GM23338 (cell line): ENCODE measurements around the gene SLC4A5. TPM values are rescaled to one million over a fixed set of nuclear protein-coding genes. Genes with fewer than 3 reads are reported as not detected.

Experiments used
- ATAC-seq: fragments of 200-7000 bp; cut with Tn5 transposase; 3 replicates; pipeline ENCODE4 v1.9.1; 2020
- DNase-seq: peaks from one replicate; pipeline ENCODE4 v3.0.0-alpha.2; 2015; ENCODE audit warnings: low spot score
- H2AFZ ChIP-seq: fragments of 200-600 bp; sonication (generic); 2 replicates; pipeline ENCODE4 v1.8.0; 2016; ENCODE audit warnings: antibody characterized with exemption, mild to moderate bottlenecking, moderate library complexity
- H3F3A ChIP-seq: fragments of 200-600 bp; sonication (generic); replicated peaks from 2 replicates; pipeline ENCODE4 v1.8.0; 2017; ENCODE audit warnings: antibody characterized with exemption, mixed run types, low read depth
- H3K27ac ChIP-seq: fragments of 200-600 bp; sonication (generic); 2 replicates; pipeline ENCODE4 v1.6.1; 2016; ENCODE audit warnings: low read depth
- H3K27me3 ChIP-seq: fragments of 200-600 bp; sonication (generic); 2 replicates; pipeline ENCODE4 v1.8.0; 2016; ENCODE audit warnings: mild to moderate bottlenecking, mixed run types, moderate library complexity; ENCODE audit not compliant: insufficient read depth
- H3K36me3 ChIP-seq: fragments of 200-600 bp; sonication (generic); 2 replicates; pipeline ENCODE4 v1.8.0; 2016; ENCODE audit warnings: mild to moderate bottlenecking; ENCODE audit not compliant: insufficient read depth
- H3K4me1 ChIP-seq: fragments of 200-600 bp; sonication (generic); 2 replicates; pipeline ENCODE4 v1.8.0; 2016; ENCODE audit warnings: mild to moderate bottlenecking, moderate library complexity; ENCODE audit not compliant: insufficient read depth
- H3K4me2 ChIP-seq: fragments of 200-600 bp; sonication (generic); 2 replicates; pipeline ENCODE4 v1.7.1; 2017; ENCODE audit warnings: mixed run types
- H3K4me3 ChIP-seq: fragments of 200-600 bp; sonication (generic); 2 replicates; pipeline ENCODE4 v1.6.1; 2016; ENCODE audit warnings: mixed run types
- H3K79me2 ChIP-seq: fragments of 200-600 bp; sonication (generic); replicated peaks from 2 replicates; pipeline ENCODE4 v1.8.0; 2017; ENCODE audit warnings: mild to moderate bottlenecking; ENCODE audit not compliant: insufficient read depth
- H3K9me2 ChIP-seq: fragments of 200-600 bp; sonication (generic); 2 replicates; pipeline ENCODE4 v1.8.0; 2017; ENCODE audit not compliant: insufficient read depth
- H4K20me1 ChIP-seq: fragments of 200-600 bp; sonication (generic); replicated peaks from 2 replicates; pipeline ENCODE4 v1.8.0; 2017; ENCODE audit warnings: mild to moderate bottlenecking; ENCODE audit not compliant: insufficient read depth
- H3K27ac Mint-ChIP-seq: 2 replicates; pipeline ENCODE4 v1.8.0; 2020; ENCODE audit warnings: inconsistent platforms, mild to moderate bottlenecking, moderate library complexity, mixed read lengths
- H3K27me3 Mint-ChIP-seq: 3 replicates; pipeline ENCODE4 v1.8.0; 2022; ENCODE audit warnings: low read depth, mild to moderate bottlenecking, moderate library complexity, mixed read lengths, inconsistent platforms; ENCODE audit not compliant: insufficient read depth, poor library complexity
- H3K36me3 Mint-ChIP-seq: 3 replicates; pipeline ENCODE4 v1.8.0; 2021; ENCODE audit warnings: low read depth, mild to moderate bottlenecking, inconsistent platforms, moderate library complexity, mixed read lengths
- H3K4me1 Mint-ChIP-seq: 3 replicates; pipeline ENCODE4 v1.8.0; 2020; ENCODE audit warnings: mild to moderate bottlenecking, inconsistent platforms, mixed read lengths
- H3K4me3 Mint-ChIP-seq: 3 replicates; pipeline ENCODE4 v1.8.0; 2021; ENCODE audit warnings: moderate library complexity, mild to moderate bottlenecking, inconsistent platforms, mixed read lengths
- H3K9me3 Mint-ChIP-seq: 3 replicates; pipeline ENCODE4 v1.8.0; 2020; ENCODE audit warnings: moderate library complexity, mild to moderate bottlenecking, inconsistent platforms, mixed read lengths
- CREB1 ChIP-seq: fragments of 250-450 bp; sonication (Bioruptor Pico); IDR thresholded peaks from 2 replicates; pipeline ENCODE4 v1.5.0; 2020; ENCODE audit warnings: low read depth, mild to moderate bottlenecking, moderate library complexity
- CTCF ChIP-seq, 2 experiments: fragments of 200-600 bp in 1 of 2; sonication (generic) in 1 of 2; conservative IDR thresholded peaks; 2 replicates each; pipeline versions ENCODE4 v1.5.1 to v1.6.1; 2016 to 2017; ENCODE audit warnings: antibody characterized with exemption in 2 of 2, low read depth in 2 of 2, mild to moderate bottlenecking in 2 of 2, moderate library complexity in 1 of 2
- ETS1 ChIP-seq: IDR thresholded peaks from 2 replicates; pipeline ENCODE4 v1.6.1; 2016; ENCODE audit warnings: antibody characterized with exemption
- EZH2 ChIP-seq: fragments of 200-600 bp; sonication (generic); IDR thresholded peaks from one replicate; pipeline ENCODE4 v1.8.0; 2017; ENCODE audit warnings: antibody characterized with exemption, mild to moderate bottlenecking, low read depth; ENCODE audit not compliant: unreplicated experiment
- EZH2phosphoT487 ChIP-seq: fragments of 200-600 bp; sonication (generic); IDR thresholded peaks from one replicate; pipeline ENCODE4 v1.8.1; 2018; ENCODE audit warnings: antibody characterized with exemption; ENCODE audit not compliant: unreplicated experiment
- JUNB ChIP-seq: IDR thresholded peaks from one replicate; pipeline ENCODE4 v1.6.1; 2016; ENCODE audit warnings: antibody characterized with exemption; ENCODE audit not compliant: unreplicated experiment
- NANOG ChIP-seq: IDR thresholded peaks from 2 replicates; pipeline ENCODE4 v1.6.1; 2016; ENCODE audit warnings: antibody characterized with exemption, borderline replicate concordance
- POLR2AphosphoS5 ChIP-seq: IDR thresholded peaks from 2 replicates; pipeline ENCODE4 v1.6.1; 2016; ENCODE audit warnings: antibody characterized with exemption, low read depth
- REST ChIP-seq: IDR thresholded peaks from one replicate; pipeline ENCODE4 v1.6.1; 2018; ENCODE audit warnings: antibody characterized with exemption; ENCODE audit not compliant: unreplicated experiment
- STAT1 ChIP-seq: IDR thresholded peaks from one replicate; pipeline ENCODE4 v1.6.1; 2016; ENCODE audit warnings: antibody characterized with exemption; ENCODE audit not compliant: unreplicated experiment
- ZNF114 ChIP-seq: fragments of 250-450 bp; sonication (Bioruptor Pico); IDR thresholded peaks from 2 replicates; pipeline ENCODE4 v1.5.0; 2020; ENCODE audit warnings: mild to moderate bottlenecking, moderate library complexity
- ZNF331 ChIP-seq: fragments of 250-450 bp; sonication (Bioruptor Pico); IDR thresholded peaks from 2 replicates; pipeline ENCODE4 v1.5.0; 2020; ENCODE audit warnings: low read depth, mild to moderate bottlenecking, moderate library complexity
- ZNF462 ChIP-seq: fragments of 250-450 bp; sonication (Bioruptor Pico); IDR thresholded peaks from 2 replicates; pipeline ENCODE4 v1.5.0; 2020; ENCODE audit warnings: mild to moderate bottlenecking, moderate library complexity
- polyA plus RNA-seq: library from polyadenylated mRNA; unstranded; fragments of >200 nt; fragmentation: Nextera tagmentation; extraction: Ambion mirVana; gene quantifications from 2 replicates; pipeline ENCODE4 v1.2.1, GENCODE V29; 2016
- total RNA-seq: library from RNA; depleted of rRNA; stranded (reverse); fragments of >200 nt; shearing (Covaris generic); gene quantifications from 2 replicates; pipeline ENCODE4 v1.2.3, GENCODE V29; 2014

The SLC4A5 gene
- total and polyA plus RNA-seq, 2 experiments from 2014 or later, result 0.24 to 0.70 TPM

- Histone ChIP-seq H3K36me3 (no peaks in the 10 kb centered on the region), H3K9me2 (no peaks in the 10 kb centered on the region; the same call in 1 of the 2 replicates), H3K4me2 (no peak overlapping the region), H3K4me3 (no peak overlapping the region), H3K79me2 (no peaks in the 10 kb centered on the region), H3K27me3 (no peaks in the 10 kb centered on the region), H2AFZ (no peak overlapping the region), H3F3A (no peaks in the 10 kb centered on the region), H3K4me1 (no peaks in the 10 kb centered on the region), H3K27ac (no peak overlapping the region), H4K20me1 (no peaks in the 10 kb centered on the region)
- Mint-ChIP-seq H3K4me1 (no peaks in the 10 kb centered on the region), H3K36me3 (no peaks in the 10 kb centered on the region; the same call in 2 of the 3 replicates), H3K27me3 (peaks cover 4% of the 10 kb centered on the region), H3K4me3 (no peak overlapping the region), H3K9me3 (peaks cover 8% of the 10 kb centered on the region; the same call in 2 of the 3 replicates), H3K27ac (no peak overlapping the region)
- DNase-seq (no peak), ATAC-seq (no peak)
- no peak for TF ChIP-seq CTCF (conservative IDR thresholded peaks at IDR 0.05; ENCODE audit: low read depth in 2 of 2)
- no peak for TF ChIP-seq ZNF462
- TF ChIP-seq ZNF114 (CRISPR knock-in tag), result no peak
- TF ChIP-seq STAT1, result no peak
- no peak for TF ChIP-seq ZNF331 (CRISPR knock-in tag)
- TF ChIP-seq POLR2AphosphoS5, result no peak
- TF ChIP-seq ETS1, result no peak
- no peak for TF ChIP-seq EZH2phosphoT487
- no peak for TF ChIP-seq NANOG
- TF ChIP-seq CREB1 (CRISPR knock-in tag), result no peak
- no peak for TF ChIP-seq EZH2
- TF ChIP-seq JUNB, result no peak
- TF ChIP-seq REST, result no peak
Observed at GRCh38 chr2:74304332-74305148, 38.7 kb downstream of the SLC4A5 start.
